Sigmoid colon (tissue), 4 donors: ENCODE data around the gene GLI3.

ENCODE experiments used
- POLR2A ChIP-seq, 2 donors: fragments of 450-650 bp; IDR thresholded peaks; one replicate each; pipeline ENCODE4 v1.6.1; 2016; ENCODE audit warnings: antibody characterized with exemption in 2 of 2, mild to moderate bottlenecking in 2 of 2, moderate library complexity in 2 of 2
- POLR2AphosphoS5 ChIP-seq, 4 donors: sonication (generic); formaldehyde crosslinking; IDR thresholded peaks; one replicate each; pipeline ENCODE4 v1.6.1; 2017; ENCODE audit warnings: antibody characterized with exemption in 4 of 4
- TF ChIP-seq, protein P1 (sequence below), 4 experiments: fragments of 450-650 bp in 3 of 4; fragments of 200-600 bp in 1 of 4; IDR thresholded peaks; one replicate each; pipeline ENCODE4 v1.5.1; 2016 to 2019; ENCODE audit warnings: antibody characterized with exemption in 4 of 4, mild to moderate bottlenecking in 3 of 4, moderate library complexity in 2 of 4

- TF ChIP-seq, protein P1, sequence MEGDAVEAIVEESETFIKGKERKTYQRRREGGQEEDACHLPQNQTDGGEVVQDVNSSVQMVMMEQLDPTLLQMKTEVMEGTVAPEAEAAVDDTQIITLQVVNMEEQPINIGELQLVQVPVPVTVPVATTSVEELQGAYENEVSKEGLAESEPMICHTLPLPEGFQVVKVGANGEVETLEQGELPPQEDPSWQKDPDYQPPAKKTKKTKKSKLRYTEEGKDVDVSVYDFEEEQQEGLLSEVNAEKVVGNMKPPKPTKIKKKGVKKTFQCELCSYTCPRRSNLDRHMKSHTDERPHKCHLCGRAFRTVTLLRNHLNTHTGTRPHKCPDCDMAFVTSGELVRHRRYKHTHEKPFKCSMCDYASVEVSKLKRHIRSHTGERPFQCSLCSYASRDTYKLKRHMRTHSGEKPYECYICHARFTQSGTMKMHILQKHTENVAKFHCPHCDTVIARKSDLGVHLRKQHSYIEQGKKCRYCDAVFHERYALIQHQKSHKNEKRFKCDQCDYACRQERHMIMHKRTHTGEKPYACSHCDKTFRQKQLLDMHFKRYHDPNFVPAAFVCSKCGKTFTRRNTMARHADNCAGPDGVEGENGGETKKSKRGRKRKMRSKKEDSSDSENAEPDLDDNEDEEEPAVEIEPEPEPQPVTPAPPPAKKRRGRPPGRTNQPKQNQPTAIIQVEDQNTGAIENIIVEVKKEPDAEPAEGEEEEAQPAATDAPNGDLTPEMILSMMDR (IDR thresholded peaks at IDR 0.05): no peak
- TF ChIP-seq POLR2A (IDR thresholded peaks at IDR 0.05) (no peak), POLR2AphosphoS5 (IDR thresholded peaks at IDR 0.05) (no peak)
Observed at GRCh38 chr7:41928781-41929180, 308.2 kb downstream of the GLI3 start.
